ENCODE measurements around the gene CNGA4.
"Not testable (repeated sequence)": the region's sequence is repeated elsewhere in the genome, so short reads cannot be mapped to it uniquely, and the experiment has no call there.

The CNGA4 gene

DNA sequence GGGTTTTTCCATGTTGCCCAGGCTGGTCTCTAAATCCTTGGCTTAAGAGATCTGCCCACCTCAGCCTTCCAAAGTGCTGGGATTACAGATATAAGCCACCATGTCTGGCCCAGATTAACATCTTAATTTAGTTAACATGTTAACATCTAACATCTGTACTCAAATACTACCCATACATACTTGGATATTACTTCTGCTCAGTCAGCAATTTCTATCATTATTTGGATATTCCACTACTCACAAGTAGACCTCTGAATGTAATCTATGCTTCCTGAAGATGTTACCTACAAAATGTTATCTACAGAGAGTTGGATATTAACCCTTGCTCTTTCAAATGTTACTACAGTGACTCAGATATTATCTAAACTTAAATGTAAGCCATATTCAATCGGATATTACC lies 24.8 kb downstream of the CNGA4 start:
- DNase-seq (ENCODE audit: low spot score): no peak

DNA sequence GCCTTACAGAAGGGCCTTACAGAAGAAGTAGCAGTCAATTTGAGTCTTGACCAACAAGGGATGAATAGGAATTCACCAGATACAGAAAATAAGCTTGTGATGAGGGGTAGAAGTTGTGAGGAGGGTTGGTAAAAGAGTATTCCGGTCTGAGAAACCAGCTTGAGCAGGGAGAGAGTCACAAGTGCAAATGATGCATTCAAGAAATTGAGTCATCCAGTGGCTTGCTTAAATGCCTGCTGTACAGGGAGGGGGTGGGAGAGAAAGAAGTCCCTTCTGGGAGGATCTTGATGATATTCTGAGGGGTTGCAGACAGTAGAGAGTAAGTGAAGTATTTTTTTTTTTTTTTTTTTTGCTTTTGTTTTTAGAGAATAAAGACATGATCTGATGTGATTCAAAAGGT lies 29.9 kb downstream of the CNGA4 start:
- peak; percentile 22 for DNase-seq (ENCODE audit: low spot score)

DNA sequence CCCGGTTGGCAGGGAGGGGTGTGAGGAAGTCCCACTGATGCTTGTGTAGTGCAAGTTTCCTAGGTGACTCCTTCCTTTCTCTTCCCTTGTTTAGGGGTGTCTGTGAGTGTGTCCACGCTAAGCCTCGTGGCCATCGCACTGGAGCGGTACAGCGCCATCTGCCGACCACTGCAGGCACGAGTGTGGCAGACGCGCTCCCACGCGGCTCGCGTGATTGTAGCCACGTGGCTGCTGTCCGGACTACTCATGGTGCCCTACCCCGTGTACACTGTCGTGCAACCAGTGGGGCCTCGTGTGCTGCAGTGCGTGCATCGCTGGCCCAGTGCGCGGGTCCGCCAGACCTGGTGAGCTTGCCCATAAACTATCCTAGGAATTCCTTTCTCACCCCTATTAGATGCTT lies 31.1 kb downstream of the CNGA4 start:
- no peak for DNase-seq (ENCODE audit: low spot score)

- DNase-seq (ENCODE audit: low spot score): no peak
Observed at GRCh38 chr11:6270584-6271246, 31.8 kb downstream of the CNGA4 start.

GRCh38 chr11:6271598-6271997 lies 32.7 kb downstream of the CNGA4 start:
- no peak for DNase-seq (ENCODE audit: low spot score)

- DNase-seq (ENCODE audit: low spot score): no peak
Observed at GRCh38 chr11:6273188-6273587, 34.3 kb downstream of the CNGA4 start.

GRCh38 chr11:6280809-6281208 lies 41.9 kb downstream of the CNGA4 start:
- DNase-seq (ENCODE audit: low spot score): not testable (repeated sequence)

DNA sequence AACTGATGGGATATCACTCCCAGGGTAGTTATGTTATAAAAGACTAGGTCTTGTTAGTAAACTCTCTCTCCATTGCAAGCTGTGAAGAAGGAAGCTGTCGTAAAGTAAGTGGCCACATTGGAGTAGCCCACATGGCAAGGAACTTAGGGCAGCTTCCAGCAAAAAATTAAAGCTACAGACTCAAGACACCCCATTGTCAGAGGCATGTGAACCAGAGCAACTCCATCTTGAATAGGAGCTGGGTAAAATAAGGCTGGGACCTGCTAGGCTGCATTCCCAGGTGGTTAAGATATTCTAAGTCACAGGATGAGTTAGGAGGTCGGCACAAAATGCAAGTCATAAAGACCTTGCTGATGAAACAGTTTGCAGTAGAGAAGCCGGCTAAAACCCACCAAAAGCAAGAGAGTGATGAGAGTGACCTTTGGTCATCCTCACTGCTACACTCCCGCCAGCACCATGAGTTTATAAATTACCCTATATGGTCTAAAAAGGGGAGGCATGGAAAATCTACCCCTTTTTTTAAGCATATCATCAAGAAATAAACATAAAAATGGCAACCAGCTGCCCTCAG lies 44.6 kb downstream of the CNGA4 start:
- no peak for DNase-seq (ENCODE audit: low spot score)

DNA sequence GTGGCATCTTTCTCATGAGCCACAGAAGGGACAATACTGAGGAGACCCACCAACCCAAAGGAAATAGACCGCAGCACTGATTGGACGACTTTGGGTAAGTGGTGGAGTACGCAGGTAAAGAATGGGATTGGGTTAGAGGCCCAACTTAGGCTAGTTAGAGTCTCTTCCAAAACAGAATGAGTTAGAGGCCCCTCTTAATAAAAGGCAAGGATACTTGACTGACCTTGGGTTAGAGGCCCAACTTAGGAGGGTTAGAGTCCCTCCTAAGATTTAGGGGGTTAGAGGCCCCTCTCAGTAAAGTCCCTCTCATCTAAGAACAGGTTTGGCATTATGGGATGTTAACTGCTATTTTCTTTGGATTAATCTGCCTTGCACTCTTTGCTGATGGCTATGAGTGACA lies 45.4 kb downstream of the CNGA4 start:
- DNase-seq (ENCODE audit: low spot score): no peak

- no peak for DNase-seq (ENCODE audit: low spot score)
Observed at GRCh38 chr11:6285019-6285418, 46.1 kb downstream of the CNGA4 start.
